Activated T-cell treated with anti-CD3 and anti-CD28 coated beads for 24 hours (primary cell): ENCODE data around the gene CFAP251.
"Not testable (repeated sequence)": the region's sequence is repeated elsewhere in the genome, so short reads cannot be mapped to it uniquely, and the experiment has no call there.

ENCODE experiments used
- DNase-seq: peaks from one replicate; pipeline ENCODE4 v3.0.0-alpha.2; 2020; ENCODE audit warnings: low read depth

Gene CFAP251

GRCh38 chr12:121905746-121906145 lies 12.6 kb upstream of the CFAP251 start:
- no peak for DNase-seq

- DNase-seq: no peak
Measured at GRCh38 chr12:121908702-121909101, 9.7 kb upstream of the CFAP251 start.

- DNase-seq: no peak
Measured at GRCh38 chr12:121911824-121912585, 6.4 kb upstream of the CFAP251 start.

- DNase-seq: no peak
Measured at GRCh38 chr12:121915841-121916321, 2.5 kb upstream of the CFAP251 start.

GRCh38 chr12:121916719-121917118 lies 1.7 kb upstream of the CFAP251 start:
- no peak for DNase-seq

- DNase-seq: no peak
Measured at GRCh38 chr12:121918679-121919038, 267 bp downstream of the CFAP251 start.

- no peak for DNase-seq
Measured at GRCh38 chr12:121921066-121921465, 2.7 kb downstream of the CFAP251 start.

GRCh38 chr12:121925358-121925695 lies 6.9 kb downstream of the CFAP251 start:
- DNase-seq: no peak

- DNase-seq: no peak
Measured at GRCh38 chr12:121926874-121927706, 8.7 kb downstream of the CFAP251 start.

GRCh38 chr12:121927813-121928212 lies 9.4 kb downstream of the CFAP251 start:
- DNase-seq: no peak

- DNase-seq: not testable (repeated sequence)
Measured at GRCh38 chr12:121929545-121929944, 11.2 kb downstream of the CFAP251 start.

- DNase-seq: no peak
Measured at GRCh38 chr12:121930862-121931261, 12.5 kb downstream of the CFAP251 start.

- no peak for DNase-seq
Measured at GRCh38 chr12:121932176-121932536, 13.8 kb downstream of the CFAP251 start.

- no peak for DNase-seq
Measured at GRCh38 chr12:121932914-121933521, 14.6 kb downstream of the CFAP251 start.

- no peak for DNase-seq
Measured at GRCh38 chr12:121933522-121934308, 15.3 kb downstream of the CFAP251 start.

- no peak for DNase-seq
Measured at GRCh38 chr12:121934309-121934664, 15.9 kb downstream of the CFAP251 start.

- DNase-seq: no peak
Measured at GRCh38 chr12:121937654-121938053, 19.3 kb downstream of the CFAP251 start.

GRCh38 chr12:121939186-121939585 lies 20.8 kb downstream of the CFAP251 start:
- DNase-seq: no peak

GRCh38 chr12:121939992-121940766 lies 21.8 kb downstream of the CFAP251 start:
- DNase-seq: no peak

GRCh38 chr12:121942145-121942718 lies 23.8 kb downstream of the CFAP251 start:
- DNase-seq: no peak

GRCh38 chr12:121943926-121944325 lies 25.5 kb downstream of the CFAP251 start:
- DNase-seq: no peak
